Measurements from ENCODE around the gene STARD10.

Gene STARD10

DNA sequence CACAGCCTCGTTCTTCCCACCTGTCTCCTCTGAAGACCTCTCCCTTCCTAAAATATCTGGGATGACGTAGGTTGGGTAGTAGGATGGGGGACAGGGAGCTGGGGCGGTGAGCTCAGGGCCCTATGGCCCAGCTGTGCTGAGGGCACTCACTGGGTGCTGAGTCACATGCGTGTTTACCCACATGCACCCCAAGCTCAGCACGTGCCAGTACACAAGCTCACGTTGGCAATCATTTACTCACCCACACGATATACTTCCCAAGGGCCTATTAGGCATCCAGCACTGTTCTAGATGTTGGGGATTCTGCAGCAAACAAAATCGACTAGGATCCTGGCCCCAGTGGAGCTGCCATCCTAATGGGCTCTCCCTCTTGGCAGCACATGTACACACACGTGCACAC lies 70.3 kb downstream of the STARD10 start:
- DNase-seq, result no peak

DNA sequence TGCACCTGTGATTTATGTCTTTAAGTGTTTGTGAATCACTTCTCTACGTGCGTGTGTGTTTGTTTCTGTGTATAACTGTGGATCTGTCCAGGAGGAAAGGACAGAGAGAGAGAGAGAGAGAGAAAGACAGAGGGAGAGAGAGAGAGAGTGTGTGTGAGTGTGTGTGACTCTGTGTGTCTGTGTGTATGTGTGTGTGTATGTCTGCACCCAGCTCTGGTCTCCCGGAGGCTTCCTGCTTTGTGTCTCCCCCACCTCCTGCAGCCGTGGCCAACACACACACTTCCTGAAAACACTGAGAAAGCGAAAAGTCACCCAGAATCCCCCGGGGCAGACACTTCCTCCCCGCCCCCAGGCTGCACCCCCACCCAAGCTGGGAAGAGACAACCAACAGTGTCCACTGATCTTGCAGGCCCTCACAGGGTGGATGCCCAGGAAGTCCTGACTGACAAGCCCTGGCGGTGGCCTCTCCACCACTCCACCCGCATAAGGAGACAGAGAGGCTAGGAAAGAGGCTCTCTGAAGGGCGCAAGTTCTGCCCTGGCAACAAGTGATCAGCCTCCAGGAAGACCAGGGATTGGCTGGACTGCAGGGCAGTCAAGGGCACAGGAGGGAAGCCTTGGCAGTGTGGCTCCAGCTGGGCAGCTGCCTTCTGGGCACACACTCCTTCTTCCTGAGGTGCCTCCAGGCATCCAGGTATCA lies 71.6 kb downstream of the STARD10 start:
- DNase-seq, result peak; percentile 90

DNA sequence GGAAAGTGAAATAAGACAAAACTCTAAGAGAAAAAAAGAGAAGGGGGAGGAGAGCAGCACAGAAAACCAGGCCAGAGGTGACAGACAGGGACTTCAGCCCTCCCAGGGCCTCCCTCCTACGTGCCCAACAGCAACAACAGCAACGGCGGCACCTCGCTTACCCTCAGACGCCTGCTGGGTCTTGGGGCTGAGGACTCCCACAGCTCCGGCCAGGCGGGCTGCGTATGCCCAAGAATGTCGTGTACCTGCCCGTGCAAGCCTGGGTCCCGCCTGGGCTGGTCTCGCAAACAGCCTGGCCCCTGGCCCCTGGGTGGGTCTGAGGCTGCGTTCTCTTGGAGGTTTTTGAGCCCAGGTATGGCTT lies 72.2 kb downstream of the STARD10 start:
- peak; percentile 50 for DNase-seq

DNA sequence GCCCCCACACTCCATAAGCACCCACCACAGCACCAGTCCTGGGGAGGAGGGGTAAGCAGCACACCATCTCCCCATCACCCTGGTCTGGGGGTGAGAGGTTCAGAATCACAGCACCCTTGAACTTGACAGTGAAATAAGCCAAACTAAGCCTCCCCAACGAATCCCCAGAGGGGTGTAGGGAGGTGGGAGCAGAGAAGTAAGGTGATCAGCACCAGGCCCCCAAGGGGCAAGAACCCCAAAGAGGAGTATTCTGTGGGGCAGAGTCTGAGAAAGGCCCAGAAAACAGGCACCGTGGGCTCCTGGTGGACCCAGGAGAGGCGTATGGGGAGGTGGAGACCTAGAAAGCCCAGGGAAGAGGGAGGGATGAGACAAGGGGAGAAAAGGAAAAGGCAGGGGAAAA lies 72.6 kb downstream of the STARD10 start:
- DNase-seq, result no peak

DNA sequence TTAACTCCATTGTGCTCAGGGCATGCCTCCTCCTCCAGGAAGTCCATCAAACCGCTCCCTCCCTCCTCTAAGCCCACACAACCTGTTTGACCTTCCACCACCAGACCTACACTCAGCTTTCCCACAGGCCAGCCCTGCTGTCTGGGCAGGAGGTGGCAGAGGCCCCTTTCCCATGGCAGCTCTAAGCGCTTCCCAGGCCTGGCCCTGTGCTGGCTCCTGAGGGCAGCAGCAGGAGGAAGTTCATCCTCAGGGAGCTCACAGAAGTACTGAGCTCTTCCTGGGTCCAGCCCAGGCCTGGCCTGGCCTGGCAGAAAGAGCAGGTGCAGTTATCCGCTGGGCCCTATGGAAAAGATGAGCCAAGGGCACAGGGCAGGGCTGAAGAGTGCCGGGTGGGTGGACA lies 73.1 kb downstream of the STARD10 start:
- no peak for DNase-seq

DNA sequence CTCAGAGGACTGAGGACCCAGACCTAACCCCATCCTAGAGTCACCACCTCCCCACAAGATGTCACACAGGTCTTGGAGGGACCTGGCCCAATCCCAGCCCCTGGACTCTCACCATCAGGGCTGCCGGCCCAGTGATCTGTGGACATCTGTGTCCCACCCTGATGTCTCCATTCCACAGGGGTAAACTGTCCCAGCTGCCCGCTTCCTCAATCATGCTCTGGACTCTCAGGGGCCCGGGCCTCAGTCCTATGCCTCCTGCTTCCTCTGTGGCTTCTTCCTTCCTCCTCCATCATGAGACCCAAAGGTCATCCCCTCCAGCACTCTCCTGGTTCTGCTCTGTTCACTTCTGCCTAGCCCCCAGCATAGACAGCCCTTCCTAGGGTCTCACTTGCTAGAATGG lies 73.8 kb downstream of the STARD10 start:
- no peak for DNase-seq

DNA sequence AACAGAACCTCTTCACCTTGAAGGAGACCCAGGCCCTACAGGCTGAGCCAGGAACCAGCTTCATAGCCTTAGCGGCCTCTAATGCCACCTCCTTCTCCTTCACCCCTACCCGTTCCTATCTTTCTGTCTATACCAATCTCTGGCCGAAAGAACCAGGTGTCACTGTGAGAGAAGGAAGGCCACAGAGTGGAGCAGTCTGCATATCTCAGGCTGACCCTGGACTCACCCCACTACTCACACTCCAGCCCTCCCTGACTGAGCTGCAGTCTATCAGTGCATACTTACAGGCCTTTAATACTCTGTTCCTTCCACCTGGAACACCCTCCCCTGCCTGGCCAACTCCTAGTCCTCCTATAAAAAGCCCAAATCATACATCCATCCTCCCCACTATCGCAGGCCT lies 74.3 kb downstream of the STARD10 start:
- DNase-seq, result no peak

DNA sequence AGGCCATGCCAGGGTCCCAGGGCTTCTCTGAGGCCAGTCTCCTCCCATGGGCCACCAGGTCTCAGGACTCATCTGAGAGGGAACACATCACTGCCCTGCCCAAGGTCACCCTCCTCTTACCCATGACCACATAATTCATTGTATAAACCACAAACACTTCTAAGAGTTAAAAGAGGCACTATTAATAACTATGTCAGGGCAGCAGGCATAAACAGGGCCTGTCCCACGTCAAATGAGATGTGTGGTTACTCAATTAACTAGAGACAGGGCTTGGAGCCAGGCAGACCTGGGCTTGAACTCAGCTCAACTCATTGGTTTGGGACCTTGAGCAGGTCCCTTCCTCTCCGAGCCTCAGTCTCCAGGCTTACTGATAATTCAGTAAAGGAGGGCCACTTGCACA lies 74.7 kb downstream of the STARD10 start:
- no peak for DNase-seq

DNA sequence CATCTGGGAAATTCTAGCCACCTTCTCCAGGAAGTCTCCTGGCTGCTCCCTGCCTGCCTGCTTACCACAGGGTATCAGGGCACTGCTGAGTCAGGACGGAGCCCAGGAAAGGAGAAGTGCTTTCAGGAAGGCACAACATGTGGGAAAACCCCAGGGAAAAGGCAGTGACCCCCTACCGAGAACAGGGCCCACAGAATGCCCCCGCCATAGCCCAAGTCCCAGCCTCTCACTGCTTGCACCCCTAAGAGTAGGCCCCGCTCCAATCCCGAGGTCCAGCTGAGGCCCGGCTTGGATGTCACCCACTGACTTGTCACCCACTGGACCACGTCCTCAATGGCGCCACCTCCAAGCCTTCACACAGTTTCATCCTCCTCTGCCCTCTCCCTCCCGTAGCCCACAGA lies 75.7 kb downstream of the STARD10 start:
- no peak for DNase-seq

DNA sequence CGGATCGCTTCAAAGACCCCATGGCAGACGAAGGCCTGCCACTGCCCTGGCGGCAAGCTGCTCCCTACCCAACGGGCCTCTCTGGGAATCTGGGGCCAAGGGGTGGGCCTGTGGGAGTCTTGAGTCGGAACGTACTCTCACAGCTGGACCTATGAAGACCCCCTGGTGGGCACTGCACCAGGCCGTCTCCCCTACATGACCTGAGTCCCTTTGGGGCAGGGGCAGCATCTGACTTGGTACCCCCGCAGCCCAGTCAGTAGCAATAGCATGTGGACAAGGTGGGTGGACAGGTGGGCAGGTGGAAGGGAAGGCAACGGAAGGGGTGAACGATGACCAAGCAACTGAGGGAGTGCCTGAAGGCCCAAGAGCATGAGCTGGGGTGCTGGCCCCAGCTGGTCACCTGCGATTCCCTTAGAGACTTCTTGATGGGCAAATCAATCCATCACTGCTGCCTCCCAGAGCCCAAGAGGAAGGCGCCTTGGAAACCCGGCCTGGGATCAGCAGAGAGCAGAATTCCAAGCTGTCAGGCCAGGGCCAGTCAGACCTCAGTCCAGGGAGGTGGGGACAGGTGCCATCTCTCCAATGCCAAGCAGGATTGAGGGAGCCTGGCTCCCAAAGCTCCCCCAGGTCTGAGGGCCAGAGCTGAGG lies 76.9 kb downstream of the STARD10 start:
- no peak for DNase-seq

DNA sequence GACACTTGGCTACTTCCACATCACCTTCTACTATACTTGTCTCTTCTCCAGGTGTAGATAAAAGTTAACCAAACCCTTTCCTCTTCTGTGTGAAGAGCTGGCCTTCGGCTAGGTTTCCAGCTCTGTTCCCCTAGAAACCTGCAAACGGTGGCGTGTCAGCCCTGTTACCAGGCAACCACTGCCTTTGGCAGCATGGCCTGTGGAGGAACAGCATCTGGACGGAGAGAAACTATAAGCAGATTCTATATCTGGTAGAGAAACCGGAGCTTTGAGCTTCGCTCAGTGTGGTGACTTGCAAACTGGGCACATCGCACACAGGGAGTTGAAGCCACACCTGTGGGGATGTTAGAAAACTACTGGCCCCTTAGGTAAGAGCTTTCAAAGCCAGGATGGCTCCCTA lies 77.6 kb downstream of the STARD10 start:
- no peak for DNase-seq

DNA sequence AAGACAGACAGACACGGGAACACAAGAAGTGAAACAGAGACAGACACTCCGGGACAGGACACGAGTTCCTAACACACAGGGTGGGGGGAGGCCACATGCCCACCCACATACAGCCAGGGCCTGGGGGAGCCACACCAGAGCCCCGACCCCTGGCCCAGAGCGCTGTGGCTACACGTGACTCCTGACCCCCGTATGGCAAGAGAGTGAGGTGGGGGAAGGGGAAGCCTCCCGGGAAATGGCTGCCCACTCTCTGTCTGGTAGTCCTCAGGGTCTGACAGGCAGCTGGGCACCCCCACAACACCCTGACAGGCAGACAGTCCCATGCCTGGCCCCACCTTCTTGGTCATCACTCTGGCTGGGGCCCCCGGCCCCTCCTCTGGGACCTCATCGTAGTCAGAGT lies 81.0 kb downstream of the STARD10 start:
- no peak for DNase-seq

DNA sequence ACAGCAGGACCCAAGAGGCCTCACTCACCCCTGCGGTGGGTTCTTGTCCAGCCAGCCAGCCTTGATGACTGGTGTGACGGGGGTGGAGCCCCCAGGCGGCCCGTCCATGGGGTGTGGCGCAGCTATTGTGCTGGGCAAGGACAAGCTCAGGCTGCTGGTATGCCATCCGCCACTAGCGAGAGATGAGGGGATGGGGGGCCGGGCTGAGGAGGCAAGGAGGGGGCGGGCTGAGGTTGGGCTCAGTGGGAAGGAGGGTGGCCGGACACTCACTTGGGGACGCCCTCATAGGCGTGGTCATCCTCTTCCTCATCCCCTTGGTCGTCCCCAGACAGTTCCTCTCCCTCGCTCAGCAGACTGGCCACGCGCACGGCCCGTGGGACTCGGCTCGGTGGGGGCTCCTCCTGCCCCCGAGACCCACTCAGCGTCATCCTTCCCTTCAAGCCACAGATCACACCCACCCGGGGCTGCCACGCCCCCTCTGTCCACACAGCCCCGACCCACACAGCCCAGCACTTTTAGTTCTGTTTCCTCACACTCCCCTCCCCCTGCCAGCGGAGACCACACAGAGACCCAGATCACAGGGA lies 81.6 kb downstream of the STARD10 start:
- DNase-seq, result no peak

DNA sequence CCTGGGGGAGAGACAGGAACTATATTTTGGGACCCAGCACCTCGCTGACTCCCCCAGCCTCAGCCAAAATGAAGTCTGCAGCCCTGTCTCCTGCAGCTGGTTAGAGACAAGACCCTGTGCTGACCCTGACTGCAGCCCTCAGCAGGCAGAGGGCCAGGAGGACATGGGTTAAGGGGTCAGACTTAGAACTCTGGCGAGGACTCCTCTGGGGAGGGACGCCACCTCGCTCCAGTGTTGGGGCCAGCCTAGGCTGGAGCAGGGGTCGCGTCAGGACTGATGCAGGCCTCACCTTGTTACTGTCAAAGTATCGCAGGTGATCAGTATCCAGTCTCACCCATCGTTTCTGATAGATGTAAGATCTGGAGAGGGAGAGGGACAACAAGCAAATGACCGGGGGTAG lies 82.7 kb downstream of the STARD10 start:
- DNase-seq, result no peak

DNA sequence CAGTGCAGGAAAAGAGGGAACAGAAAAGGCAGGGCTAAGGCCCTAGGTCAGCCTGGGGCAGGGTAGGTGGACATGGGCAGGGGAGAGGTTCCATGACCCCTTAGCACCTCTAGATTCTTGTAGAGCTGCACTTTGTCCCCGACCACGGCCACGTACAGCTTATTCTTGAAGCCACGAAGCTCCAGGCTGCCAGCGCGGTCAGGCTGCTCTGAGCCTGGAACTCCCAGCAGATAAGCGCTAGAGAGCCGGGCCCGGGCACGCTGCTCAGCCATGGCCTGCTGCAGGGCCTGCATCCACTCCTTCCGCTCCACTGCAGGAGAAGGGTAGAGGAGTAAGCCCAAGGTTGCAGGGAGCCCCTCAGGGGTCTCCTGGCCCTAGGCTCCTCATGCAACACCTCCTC lies 83.6 kb downstream of the STARD10 start:
- no peak for DNase-seq

DNA sequence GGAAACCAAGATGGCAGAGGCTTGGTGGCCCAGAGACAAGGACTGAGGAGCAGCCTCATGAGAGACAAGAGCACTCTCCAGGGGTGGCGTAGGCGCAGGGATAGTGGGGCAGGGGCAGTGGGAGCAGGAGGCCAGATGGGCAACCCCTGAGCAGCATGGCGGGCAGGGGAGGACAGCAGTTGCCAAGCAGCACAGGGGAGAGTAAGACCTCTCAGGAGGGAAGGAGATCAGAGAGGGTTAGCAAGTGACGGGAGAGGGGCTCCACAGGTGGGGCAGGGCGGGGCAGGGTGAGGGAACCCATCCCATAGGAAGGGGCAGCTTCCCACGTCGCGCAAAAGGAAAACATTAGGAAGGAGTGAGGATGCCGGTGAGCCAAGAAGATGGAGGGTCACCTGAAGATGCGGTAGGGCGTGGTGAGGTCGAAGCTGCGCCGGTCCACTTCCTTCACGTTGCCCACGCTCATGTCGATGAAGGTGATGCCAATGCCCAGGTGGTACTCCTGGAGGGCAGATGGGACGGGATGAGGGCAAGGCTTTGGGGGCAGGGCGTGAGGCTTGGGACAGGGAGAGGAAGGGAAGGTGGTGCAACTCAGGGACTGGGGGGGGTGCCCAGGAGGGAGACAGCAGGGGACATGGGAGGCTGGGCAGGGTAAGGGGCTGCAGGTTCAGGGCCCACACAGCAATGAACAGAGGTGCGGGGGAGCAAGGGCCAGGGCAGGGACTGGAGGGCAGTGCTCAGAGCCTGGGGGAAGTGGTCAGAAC lies 84.2 kb downstream of the STARD10 start:
- no peak for DNase-seq

DNA sequence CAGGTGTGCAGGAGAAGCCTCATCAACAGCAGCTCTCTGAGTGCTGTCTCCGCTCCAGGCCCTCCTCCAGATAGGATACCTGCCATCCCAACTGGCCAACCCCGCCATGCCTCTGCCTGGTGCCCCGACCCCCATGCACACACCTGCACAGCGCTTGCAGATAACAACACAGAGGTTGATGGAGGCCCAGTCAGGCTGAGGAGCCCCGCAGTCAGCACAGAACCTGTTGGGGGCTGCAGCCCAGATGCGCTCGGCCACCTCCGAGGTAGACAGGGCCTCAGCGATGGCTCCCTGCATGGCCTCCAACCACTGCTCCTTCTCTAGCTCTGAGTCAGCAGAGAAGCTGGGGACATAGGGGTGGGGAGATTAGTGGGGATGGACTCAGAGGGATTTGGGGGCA lies 86.8 kb downstream of the STARD10 start:
- DNase-seq, result no peak

DNA sequence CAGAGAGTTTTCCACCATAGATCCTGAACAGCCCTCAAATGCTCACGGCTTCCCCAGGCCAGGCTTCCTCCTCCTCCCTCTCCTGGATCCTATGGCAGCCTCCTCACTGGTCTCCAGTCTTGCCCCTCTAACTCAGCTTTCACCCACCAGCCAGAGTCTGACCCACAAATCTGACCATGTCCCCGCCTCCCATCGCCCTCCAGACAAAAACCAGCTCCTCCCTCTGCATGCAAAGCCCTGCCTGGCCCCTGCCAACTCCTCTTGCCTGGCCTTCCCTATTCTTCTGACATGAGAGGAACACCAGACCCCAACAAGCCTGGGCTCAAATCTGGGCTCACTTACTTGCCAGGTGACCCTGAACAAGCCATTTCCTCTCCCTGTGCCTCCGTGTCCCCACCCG lies 87.3 kb downstream of the STARD10 start:
- no peak for DNase-seq

DNA sequence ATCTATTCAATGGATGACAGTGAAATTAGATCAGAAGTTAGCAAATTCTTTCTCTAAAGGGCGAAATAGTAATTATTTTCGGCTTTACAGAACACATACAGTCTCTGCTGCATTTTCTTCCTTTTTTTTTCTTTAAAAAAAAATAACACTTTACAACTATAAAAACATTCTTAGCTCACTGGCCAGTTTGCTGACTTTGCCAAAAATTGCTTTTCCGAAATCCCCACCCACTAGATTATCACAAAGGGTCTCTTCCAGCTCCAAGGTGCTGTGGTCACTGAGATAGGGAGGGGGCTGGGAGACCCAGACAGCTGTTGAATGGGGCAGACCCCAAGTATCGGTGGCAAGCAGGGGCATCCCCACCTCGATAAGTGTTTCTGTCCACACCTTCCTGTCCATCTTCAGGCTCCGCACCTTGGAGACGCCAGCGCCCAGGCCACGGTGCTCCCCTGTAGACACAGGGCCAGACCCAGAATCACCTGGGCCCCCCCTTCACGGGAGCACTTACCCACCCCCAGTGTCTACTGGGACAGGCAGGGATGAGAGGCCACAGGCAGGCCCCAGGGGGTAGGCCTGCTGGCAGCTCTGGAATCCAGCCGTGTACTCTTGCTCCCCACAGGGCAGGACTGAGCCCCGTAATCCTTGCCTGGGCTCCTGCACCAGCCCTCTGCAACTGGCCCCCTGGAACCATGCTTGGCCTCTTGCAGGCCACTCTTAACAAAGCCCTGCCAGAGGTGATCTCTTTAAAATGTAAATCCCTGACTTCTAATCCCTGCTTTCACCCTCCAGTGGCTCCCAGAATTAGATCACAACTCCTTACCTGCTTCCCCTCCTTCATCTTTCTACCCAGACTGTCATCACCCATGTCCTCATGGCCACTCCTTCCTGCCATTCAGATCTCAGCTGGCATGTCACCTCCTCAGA lies 88.1 kb downstream of the STARD10 start:
- DNase-seq, result no peak

DNA sequence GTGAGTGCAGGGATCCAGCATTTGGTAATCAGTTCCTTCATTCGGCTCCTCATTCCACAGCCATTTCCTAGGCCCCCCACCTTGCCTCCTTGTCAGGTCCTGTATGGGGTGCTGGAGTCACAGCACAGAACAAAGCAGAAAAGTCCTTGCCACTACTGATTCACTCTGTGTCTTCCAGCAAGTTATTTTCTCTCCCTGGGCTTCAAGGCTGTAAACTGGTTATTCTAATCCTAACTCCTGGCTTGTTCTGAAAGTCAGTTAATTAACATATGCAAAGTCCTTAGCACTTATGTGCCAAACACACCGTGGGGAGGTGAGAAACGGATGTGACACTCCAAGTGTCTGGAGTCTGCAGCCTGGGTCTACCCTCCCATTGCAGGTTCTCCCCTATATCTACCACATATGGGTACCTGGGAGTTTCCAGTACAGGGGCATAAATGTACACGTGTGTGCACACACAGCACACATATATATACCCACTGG lies 89.0 kb downstream of the STARD10 start:
- DNase-seq, result no peak
